ENCODE measurements around the gene SLC3A2. TPM values are rescaled to one million over a fixed set of nuclear protein-coding genes. Genes with fewer than 3 reads are reported as not detected.

SLC3A2 gene
- total and polyA plus RNA-seq, 2 of the 13 experiments (the other 11 are each of a cell fraction or from before 2014, with no cell fraction given): 213 to 226 TPM

DNA sequence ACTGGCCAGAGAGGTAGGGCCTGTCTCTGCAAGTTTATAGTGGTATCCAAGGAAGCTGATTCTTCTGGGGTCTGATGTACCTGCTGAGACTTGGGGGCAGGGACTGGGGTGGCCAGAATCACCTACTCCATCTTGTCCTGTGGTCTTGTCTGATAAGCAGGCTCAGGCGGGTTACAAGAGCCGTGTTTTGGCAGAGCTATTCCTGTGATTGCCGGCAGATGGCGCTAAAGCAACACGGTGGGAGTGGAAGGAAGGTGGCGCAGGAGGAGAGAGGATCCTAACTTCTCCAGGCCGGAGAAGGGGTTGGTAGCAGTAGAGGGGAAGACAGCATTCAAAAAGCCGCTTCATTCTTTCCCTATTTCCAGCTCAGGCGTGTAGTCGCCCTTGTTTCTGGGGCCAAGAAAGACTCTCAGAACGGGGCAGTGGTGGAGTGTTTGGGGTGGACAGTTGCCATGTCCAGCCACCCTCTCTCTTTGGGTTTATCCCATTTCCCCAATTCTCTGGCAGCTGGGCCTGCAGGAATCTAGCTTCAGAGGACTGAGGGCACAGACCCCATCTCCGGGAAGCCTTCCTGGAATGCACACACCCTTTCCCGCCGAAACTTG, 25.3 kb downstream of the SLC3A2 start (continued):
- TF ChIP-seq, protein P1, sequence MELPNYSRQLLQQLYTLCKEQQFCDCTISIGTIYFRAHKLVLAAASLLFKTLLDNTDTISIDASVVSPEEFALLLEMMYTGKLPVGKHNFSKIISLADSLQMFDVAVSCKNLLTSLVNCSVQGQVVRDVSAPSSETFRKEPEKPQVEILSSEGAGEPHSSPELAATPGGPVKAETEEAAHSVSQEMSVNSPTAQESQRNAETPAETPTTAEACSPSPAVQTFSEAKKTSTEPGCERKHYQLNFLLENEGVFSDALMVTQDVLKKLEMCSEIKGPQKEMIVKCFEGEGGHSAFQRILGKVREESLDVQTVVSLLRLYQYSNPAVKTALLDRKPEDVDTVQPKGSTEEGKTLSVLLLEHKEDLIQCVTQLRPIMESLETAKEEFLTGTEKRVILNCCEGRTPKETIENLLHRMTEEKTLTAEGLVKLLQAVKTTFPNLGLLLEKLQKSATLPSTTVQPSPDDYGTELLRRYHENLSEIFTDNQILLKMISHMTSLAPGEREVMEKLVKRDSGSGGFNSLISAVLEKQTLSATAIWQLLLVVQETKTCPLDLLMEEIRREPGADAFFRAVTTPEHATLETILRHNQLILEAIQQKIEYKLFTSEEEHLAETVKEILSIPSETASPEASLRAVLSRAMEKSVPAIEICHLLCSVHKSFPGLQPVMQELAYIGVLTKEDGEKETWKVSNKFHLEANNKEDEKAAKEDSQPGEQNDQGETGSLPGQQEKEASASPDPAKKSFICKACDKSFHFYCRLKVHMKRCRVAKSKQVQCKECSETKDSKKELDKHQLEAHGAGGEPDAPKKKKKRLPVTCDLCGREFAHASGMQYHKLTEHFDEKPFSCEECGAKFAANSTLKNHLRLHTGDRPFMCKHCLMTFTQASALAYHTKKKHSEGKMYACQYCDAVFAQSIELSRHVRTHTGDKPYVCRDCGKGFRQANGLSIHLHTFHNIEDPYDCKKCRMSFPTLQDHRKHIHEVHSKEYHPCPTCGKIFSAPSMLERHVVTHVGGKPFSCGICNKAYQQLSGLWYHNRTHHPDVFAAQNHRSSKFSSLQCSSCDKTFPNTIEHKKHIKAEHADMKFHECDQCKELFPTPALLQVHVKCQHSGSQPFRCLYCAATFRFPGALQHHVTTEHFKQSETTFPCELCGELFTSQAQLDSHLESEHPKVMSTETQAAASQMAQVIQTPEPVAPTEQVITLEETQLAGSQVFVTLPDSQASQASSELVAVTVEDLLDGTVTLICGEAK (IDR thresholded peaks at IDR 0.05): no peak
- TF ChIP-seq, protein P1 (CRISPR knock-in tag; IDR thresholded peaks at IDR 0.05): no peak
- TF ChIP-seq FOXM1 (CRISPR knock-in tag; IDR thresholded peaks at IDR 0.05): no peak
- TF ChIP-seq ZNF232 (CRISPR knock-in tag; IDR thresholded peaks at IDR 0.05; ENCODE audit: borderline replicate concordance): no peak
- TF ChIP-seq, protein P2, sequence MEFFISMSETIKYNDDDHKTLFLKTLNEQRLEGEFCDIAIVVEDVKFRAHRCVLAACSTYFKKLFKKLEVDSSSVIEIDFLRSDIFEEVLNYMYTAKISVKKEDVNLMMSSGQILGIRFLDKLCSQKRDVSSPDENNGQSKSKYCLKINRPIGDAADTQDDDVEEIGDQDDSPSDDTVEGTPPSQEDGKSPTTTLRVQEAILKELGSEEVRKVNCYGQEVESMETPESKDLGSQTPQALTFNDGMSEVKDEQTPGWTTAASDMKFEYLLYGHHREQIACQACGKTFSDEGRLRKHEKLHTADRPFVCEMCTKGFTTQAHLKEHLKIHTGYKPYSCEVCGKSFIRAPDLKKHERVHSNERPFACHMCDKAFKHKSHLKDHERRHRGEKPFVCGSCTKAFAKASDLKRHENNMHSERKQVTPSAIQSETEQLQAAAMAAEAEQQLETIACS (CRISPR knock-in tag; IDR thresholded peaks at IDR 0.05): no peak
- TF ChIP-seq, protein P3, sequence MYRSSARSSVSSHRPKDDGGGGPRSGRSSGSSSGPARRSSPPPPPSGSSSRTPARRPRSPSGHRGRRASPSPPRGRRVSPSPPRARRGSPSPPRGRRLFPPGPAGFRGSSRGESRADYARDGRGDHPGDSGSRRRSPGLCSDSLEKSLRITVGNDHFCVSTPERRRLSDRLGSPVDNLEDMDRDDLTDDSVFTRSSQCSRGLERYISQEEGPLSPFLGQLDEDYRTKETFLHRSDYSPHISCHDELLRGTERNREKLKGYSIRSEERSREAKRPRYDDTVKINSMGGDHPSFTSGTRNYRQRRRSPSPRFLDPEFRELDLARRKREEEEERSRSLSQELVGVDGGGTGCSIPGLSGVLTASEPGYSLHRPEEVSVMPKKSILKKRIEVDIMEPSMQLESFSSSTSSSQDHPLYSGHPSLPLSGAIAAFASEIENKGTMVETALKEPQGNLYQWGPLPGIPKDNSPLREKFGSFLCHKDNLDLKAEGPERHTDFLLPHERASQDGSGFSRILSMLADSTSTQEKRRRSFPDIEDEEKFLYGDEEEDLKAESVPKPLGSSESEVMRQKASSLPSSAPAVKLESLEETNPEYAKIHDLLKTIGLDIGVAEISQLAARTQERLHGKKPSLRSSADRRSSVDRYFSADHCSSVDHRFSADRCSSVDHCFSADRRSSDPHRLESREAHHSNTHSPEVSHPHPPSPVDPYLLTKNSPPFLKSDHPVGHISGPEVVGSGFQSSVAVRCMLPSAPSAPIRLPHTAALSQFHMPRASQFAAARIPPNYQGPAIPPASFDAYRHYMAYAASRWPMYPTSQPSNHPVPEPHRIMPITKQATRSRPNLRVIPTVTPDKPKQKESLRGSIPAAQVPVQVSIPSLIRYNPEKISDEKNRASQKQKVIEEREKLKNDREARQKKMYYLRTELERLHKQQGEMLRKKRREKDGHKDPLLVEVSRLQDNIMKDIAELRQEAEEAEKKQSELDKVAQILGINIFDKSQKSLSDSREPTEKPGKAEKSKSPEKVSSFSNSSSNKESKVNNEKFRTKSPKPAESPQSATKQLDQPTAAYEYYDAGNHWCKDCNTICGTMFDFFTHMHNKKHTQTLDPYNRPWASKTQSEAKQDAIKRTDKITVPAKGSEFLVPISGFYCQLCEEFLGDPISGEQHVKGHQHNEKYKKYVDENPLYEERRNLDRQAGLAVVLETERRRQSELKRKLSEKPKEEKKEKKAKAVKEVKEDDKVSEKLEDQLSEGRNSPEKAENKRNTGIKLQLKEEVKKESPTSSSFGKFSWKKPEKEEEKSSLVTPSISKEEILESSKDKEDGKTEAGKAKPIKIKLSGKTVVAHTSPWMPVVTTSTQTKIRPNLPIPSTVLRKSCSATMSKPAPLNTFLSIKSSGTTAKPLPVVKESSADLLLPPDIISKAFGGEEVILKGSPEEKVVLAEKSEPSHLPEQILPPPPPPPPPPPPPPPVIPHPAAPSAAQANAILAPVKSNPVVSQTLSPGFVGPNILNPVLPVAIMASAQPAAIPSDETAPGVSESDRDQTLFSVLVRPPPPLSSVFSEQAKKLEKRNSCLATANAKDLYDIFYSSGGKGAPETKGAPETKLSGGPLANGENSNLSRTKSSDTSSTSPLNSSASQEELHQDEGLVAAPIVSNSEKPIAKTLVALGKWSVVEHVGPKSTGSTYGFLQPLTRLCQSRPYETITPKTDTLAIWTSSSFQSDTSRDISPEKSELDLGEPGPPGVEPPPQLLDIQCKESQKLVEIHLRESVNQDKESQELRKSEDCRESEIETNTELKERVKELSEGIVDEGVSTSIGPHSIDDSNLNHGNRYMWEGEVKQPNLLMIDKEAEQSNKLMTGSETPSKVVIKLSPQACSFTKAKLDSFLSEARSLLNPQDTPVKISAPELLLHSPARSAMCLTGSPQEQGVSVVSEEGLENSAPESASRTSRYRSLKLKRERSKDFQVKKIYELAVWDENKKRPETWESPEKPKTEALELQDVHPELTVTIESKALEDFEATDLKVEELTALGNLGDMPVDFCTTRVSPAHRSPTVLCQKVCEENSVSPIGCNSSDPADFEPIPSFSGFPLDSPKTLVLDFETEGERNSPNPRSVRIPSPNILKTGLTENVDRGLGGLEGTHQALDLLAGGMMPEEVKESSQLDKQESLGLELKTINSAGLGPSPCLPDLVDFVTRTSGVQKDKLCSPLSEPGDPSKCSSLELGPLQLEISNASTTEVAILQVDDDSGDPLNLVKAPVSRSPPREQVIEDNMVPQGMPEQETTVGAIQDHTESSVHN (CRISPR knock-in tag; IDR thresholded peaks at IDR 0.05): no peak
- no peak for TF ChIP-seq REXO4 (CRISPR knock-in tag; IDR thresholded peaks at IDR 0.05; ENCODE audit: borderline replicate concordance)
- no peak for TF ChIP-seq FOXA1 (IDR thresholded peaks at IDR 0.05)
- TF ChIP-seq FOXA1 (CRISPR knock-in tag; IDR thresholded peaks at IDR 0.05): no peak
- TF ChIP-seq HOXA3 (CRISPR knock-in tag; IDR thresholded peaks at IDR 0.05): no peak
- TF ChIP-seq EP300 (IDR thresholded peaks at IDR 0.05; ENCODE audit: low read depth in 2 of 2, low read length in 2 of 2): no peak
- no peak for TF ChIP-seq EP300 (CRISPR knock-in tag; IDR thresholded peaks at IDR 0.05; ENCODE audit: borderline replicate concordance)
